Left renal pelvis (tissue), 4 donors: ENCODE results near the gene ERC2. TPM values are rescaled to one million over a fixed set of nuclear protein-coding genes. Genes with fewer than 3 reads are reported as not detected.

Source experiments
- DNase-seq, 4 donors: peaks; one replicate each; pipeline ENCODE4 v3.0.0-alpha.2; 2013; ENCODE audit warnings: low read depth in 4 of 4, low spot score in 3 of 4
- polyA plus RNA-seq, 4 donors: library from polyadenylated mRNA; unstranded; fragments of 120-200 nt; gene quantifications; one replicate each; pipeline ENCODE4 v1.2.1, GENCODE V29; 2013; ENCODE audit not compliant: insufficient read length in 4 of 4

ERC2 gene
- polyA plus RNA-seq, 4 donors: 1.2 to 5.3 (median 2.9) TPM

GRCh38 chr3:55643283-55643682 is 825.0 kb downstream of the ERC2 start:
- DNase-seq: no peak

GRCh38 chr3:55641964-55642363 is 826.3 kb downstream of the ERC2 start:
- DNase-seq: no peak

- DNase-seq: no peak
Measured at GRCh38 chr3:55639896-55640765, 828.1 kb downstream of the ERC2 start.

- no peak for DNase-seq
Measured at GRCh38 chr3:55639143-55639542, 829.1 kb downstream of the ERC2 start.

GRCh38 chr3:55637906-55638638 is 830.2 kb downstream of the ERC2 start:
- DNase-seq: no peak

GRCh38 chr3:55636300-55637195 is 831.7 kb downstream of the ERC2 start:
- DNase-seq: no peak

- no peak for DNase-seq
Measured at GRCh38 chr3:55634345-55634744, 833.9 kb downstream of the ERC2 start.

GRCh38 chr3:55633333-55633732 is 834.9 kb downstream of the ERC2 start:
- no peak for DNase-seq

- DNase-seq: no peak
Measured at GRCh38 chr3:55631766-55632331, 836.4 kb downstream of the ERC2 start.

- no peak for DNase-seq
Measured at GRCh38 chr3:55630921-55631299, 837.4 kb downstream of the ERC2 start.

GRCh38 chr3:55630280-55630920 is 837.9 kb downstream of the ERC2 start:
- DNase-seq: no peak

- DNase-seq: no peak
Measured at GRCh38 chr3:55629432-55629831, 838.8 kb downstream of the ERC2 start.

GRCh38 chr3:55626279-55626665 is 842.0 kb downstream of the ERC2 start:
- DNase-seq: no peak

GRCh38 chr3:55624238-55624637 is 844.0 kb downstream of the ERC2 start:
- DNase-seq: no peak

GRCh38 chr3:55623786-55624185 is 844.5 kb downstream of the ERC2 start:
- DNase-seq: no peak

GRCh38 chr3:55622733-55623132 is 845.5 kb downstream of the ERC2 start:
- DNase-seq: no peak

- no peak for DNase-seq
Measured at GRCh38 chr3:55622116-55622515, 846.2 kb downstream of the ERC2 start.

GRCh38 chr3:55621648-55622047 is 846.6 kb downstream of the ERC2 start:
- DNase-seq: no peak

GRCh38 chr3:55621026-55621422 is 847.2 kb downstream of the ERC2 start:
- no peak for DNase-seq

GRCh38 chr3:55620351-55621025 is 847.8 kb downstream of the ERC2 start:
- no peak for DNase-seq
